A549 treated with RU486 at 1 μM for 4 hours (cell line): ENCODE data around the gene RANBP9. TPM values are rescaled to one million over a fixed set of nuclear protein-coding genes. Genes with fewer than 3 reads are reported as not detected.

Source experiments
- total RNA-seq: library from RNA; stranded (reverse); fragments of 200-300 nt; extraction: Qiagen RNA extraction; gene quantifications from 5 replicates; pipeline ENCODE4 v1.2.3, GENCODE V29; 2022; ENCODE audit warnings: low read depth

RANBP9 gene
- 10.5 to 15.8 TPM (median 13.1 TPM) in 5 replicates for total RNA-seq

GRCh38 chr6:13711733-13712598 is at the start of gene RANBP9:
TSS of gene RANBP9 (minus strand) at chr6:13711835. CDS start at chr6:13711505, 330 bp downstream.

GRCh38 chr6:13614926-13615791 is 96.5 kb downstream of the RANBP9 start, which contains the start of gene NOL7:
TSS of gene NOL7 (plus strand) at chr6:13615335. CDS start at chr6:13615359, 24 bp downstream.

GRCh38 chr6:13574571-13575376 is 136.9 kb downstream of the RANBP9 start, which contains the start of gene SIRT5:
TSS of gene SIRT5 (plus strand) at chr6:13574601. CDS start at chr6:13584111, 9,510 bp downstream.

Other genes starting within 250 kb of the RANBP9 start
- gene GFOD1, start 224.2 kb downstream of the RANBP9 start, total RNA-seq = 2.0 to 2.7 TPM (median 2.4 TPM) in 5 replicates
- gene SIRT5, start 137.2 kb downstream of the RANBP9 start, total RNA-seq = 3.4 to 4.7 TPM (median 4.2 TPM) in 5 replicates
- gene NOL7, start 96.5 kb downstream of the RANBP9 start, total RNA-seq = 72.5 to 85.9 TPM (median 74.5 TPM) in 5 replicates
- 12.7 to 17.8 TPM (median 14.4 TPM) in 5 replicates for gene MCUR1, start 102.7 kb upstream of the RANBP9 start, total RNA-seq
- 2.5 to 3.7 TPM (median 3.3 TPM) in 5 replicates for gene RNF182, start 213.1 kb upstream of the RANBP9 start, total RNA-seq